BLaER1 (cell line): ENCODE data around the gene ETS2.

ENCODE experiments used
- H3K27ac ChIP-seq: shearing (Covaris generic); formaldehyde crosslinking; 2 replicates; pipeline ENCODE4 v1.8.1; 2022
- H3K27me3 ChIP-seq: shearing (Covaris generic); formaldehyde crosslinking; 2 replicates; pipeline ENCODE4 v1.8.1; 2022
- H3K36me3 ChIP-seq: shearing (Covaris generic); formaldehyde crosslinking; 2 replicates; pipeline ENCODE4 v1.8.1; 2022
- H3K4me1 ChIP-seq: shearing (Covaris generic); formaldehyde crosslinking; 2 replicates; pipeline ENCODE4 v1.8.1; 2022
- H3K4me2 ChIP-seq: shearing (Covaris generic); formaldehyde crosslinking; 2 replicates; pipeline ENCODE4 v1.8.1; 2022
- H3K4me3 ChIP-seq: shearing (Covaris generic); formaldehyde crosslinking; 2 replicates; pipeline ENCODE4 v1.8.1; 2022
- H3K9ac ChIP-seq: shearing (Covaris generic); formaldehyde crosslinking; 2 replicates; pipeline ENCODE4 v1.8.1; 2022
- H3K9me3 ChIP-seq: shearing (Covaris generic); formaldehyde crosslinking; 2 replicates; pipeline ENCODE4 v1.8.1; 2022
- H4K20me1 ChIP-seq: shearing (Covaris generic); formaldehyde crosslinking; 2 replicates; pipeline ENCODE4 v1.8.1; 2022
- Cebpa-rat ChIP-seq: shearing (Covaris generic); IDR thresholded peaks from 2 replicates; pipeline ENCODE4 v1.8.1; 2022

ETS2 gene

DNA sequence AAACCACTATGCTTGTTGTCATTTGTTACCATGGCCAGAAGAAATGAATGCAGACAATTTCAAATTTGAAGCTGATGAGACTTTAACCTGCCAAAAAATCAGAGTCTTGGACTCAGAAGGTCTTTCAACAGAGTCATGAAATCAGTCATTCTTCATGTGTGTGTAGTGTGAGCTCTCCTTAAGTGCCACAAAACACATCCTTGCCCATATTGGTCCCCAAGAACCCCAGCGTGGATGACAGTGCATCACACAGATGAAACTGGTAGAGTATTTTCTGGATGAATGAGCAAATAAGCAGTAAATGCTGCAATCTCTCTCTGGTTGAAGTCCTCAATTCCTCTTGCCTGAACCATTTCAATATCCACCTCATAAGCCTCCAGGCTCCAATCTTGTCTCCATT, 28.7 kb upstream of the ETS2 start:
- Histone ChIP-seq H4K20me1 (no peaks in the 10 kb centered on the region), H3K9ac (no peak overlapping the region), H3K4me2 (peak overlapping the region; percentile 78), H3K9me3 (peaks cover 35% of the 10 kb centered on the region), H3K27me3 (no peaks in the 10 kb centered on the region), H3K4me1 (peaks cover 85% of the 10 kb centered on the region), H3K4me3 (0 out of 2 replicates have a peak overlapping the region, but pooled peaks have one; percentile 0), H3K36me3 (peaks cover 10% of the 10 kb centered on the region; the same call in 1 of the 2 replicates), H3K27ac (peak overlapping the region; percentile 90)
- no peak for TF ChIP-seq Cebpa-rat

DNA sequence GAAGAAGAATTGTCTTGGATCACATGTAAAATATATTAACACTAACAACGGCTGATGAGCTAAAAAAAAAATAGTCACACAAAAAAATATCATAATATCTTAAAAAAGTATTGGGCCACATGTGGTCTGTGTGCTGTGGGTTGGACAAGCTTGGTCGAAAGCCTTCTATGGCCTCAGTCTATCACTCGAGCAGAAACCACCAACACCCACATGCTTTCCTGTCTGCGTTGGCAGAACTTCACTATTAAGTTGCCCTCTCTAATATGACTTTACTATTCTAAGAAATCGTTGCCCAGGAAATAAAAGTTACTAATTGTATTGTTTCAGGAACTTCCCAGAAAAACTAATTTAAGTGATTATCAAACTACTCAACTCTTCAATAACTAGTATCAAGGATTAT, 28.2 kb upstream of the ETS2 start:
- H4K20me1 ChIP-seq, result no peaks in the 10 kb centered on the region
- H3K9ac ChIP-seq, result no peak overlapping the region
- no peaks in the 10 kb centered on the region for H3K27me3 ChIP-seq
- 0 out of 2 replicates have a peak, but pooled peaks have one; percentile 15 for TF ChIP-seq Cebpa-rat
- peak overlapping the region; percentile 0; the same call in 1 of the 2 replicates for H3K4me3 ChIP-seq
- H3K9me3 ChIP-seq, result peaks cover 40% of the 10 kb centered on the region
- peaks cover 13% of the 10 kb centered on the region; the same call in 1 of the 2 replicates for H3K36me3 ChIP-seq
- peaks cover 79% of the 10 kb centered on the region for H3K4me1 ChIP-seq
- H3K27ac ChIP-seq, result peak overlapping the region; percentile 7; the same call in 1 of the 2 replicates
- peak overlapping the region; percentile 78 for H3K4me2 ChIP-seq

DNA sequence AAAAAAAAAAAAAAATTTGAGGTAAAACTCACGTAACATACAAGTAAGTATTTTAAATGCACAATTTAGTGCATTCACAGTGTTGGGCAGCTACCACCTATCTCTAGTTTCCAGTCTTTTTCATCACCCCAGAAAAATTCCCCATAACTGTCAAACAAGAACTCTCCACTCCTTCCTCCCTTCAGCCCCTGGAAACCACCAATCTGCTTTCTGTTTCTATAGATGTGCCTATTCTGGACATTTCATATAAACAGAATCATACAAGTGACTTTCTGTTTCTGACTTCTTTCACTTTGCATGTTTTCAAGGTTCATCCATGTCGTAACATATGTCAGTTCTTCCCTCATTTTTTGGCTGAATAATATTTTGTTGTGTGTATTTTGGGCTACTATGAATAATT, 24.9 kb upstream of the ETS2 start:
- Histone ChIP-seq H3K27me3 (no peaks in the 10 kb centered on the region), H3K27ac (no peak overlapping the region), H3K9ac (no peak overlapping the region), H3K4me3 (no peak overlapping the region), H3K9me3 (peaks cover 62% of the 10 kb centered on the region), H3K36me3 (peaks cover 16% of the 10 kb centered on the region; the same call in 1 of the 2 replicates), H3K4me2 (peak overlapping the region; percentile 11), H3K4me1 (peaks cover 46% of the 10 kb centered on the region), H4K20me1 (no peaks in the 10 kb centered on the region)
- TF ChIP-seq Cebpa-rat, result no peak

DNA sequence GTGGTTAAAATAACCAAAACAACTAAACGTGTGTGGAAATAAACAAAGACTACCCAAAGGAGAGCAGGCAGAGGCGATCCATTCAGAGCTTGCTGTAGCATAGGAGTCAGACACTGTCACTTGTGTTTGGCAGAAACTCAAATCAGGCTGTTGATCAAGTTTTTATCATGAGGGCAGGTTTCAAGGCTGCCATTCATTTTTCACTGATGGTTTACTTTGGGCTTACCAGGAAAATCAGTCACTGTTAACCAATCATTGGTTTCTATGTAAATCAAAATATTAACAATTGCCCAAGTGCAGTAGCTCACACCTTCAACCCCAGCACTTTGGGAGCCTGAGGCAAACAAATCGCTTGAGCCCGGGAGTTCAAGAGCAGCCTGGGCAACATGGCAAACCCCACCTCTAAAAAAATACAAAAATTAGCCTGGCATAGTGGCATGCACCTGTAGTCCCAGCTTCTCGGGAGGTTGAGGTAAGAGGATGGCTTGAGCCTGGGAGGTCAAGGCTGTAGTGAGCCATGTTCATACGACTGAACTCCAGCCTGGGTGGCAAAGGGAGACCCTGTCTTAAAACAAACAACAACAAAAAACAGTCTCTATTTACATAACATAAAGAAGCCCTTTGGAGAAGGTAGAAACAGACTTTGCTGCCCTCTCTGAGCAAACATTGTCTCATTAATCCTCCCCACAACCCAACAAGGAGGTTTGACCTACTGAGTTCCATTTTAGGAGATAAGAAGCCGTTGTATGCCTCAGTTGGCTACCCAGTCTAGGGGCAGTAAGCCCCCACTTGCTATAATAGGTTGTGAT, 21.1 kb upstream of the ETS2 start:
- no peak for TF ChIP-seq Cebpa-rat
- no peak overlapping the region for H3K27ac ChIP-seq
- H3K4me2 ChIP-seq, result no peak overlapping the region
- H4K20me1 ChIP-seq, result no peaks in the 10 kb centered on the region
- H3K27me3 ChIP-seq, result no peaks in the 10 kb centered on the region
- peaks cover 47% of the 10 kb centered on the region for H3K9me3 ChIP-seq
- 0 out of 2 replicates have a peak, but pooled peaks cover 11% of the 10 kb centered on the region for H3K36me3 ChIP-seq
- H3K4me1 ChIP-seq, result peaks cover 30% of the 10 kb centered on the region
- H3K4me3 ChIP-seq, result no peak overlapping the region
- no peak overlapping the region for H3K9ac ChIP-seq

DNA sequence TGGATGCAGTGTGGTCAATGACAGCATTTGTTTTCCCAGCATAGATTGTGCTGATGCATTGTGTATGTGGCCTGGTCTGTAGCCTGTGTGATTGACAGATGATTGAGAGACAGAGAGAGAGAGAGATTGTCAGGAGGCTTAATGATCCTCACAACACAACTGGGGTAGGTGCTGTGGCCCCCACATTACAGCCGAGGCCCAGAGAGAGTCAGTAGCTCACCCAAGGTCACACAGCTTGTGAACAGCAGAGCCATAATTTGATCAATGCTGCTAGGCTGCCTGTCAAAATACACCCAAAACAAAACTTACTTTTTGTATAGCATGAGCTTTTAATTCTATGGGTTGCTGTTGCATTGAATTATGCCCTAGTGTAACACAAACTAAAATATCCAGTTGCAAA, 20.2 kb upstream of the ETS2 start:
- TF ChIP-seq Cebpa-rat, result no peak
- H3K36me3 ChIP-seq, result 0 out of 2 replicates have a peak, but pooled peaks cover 11% of the 10 kb centered on the region
- H3K27me3 ChIP-seq, result no peaks in the 10 kb centered on the region
- H3K9ac ChIP-seq, result no peak overlapping the region
- H3K4me3 ChIP-seq, result no peak overlapping the region
- peaks cover 36% of the 10 kb centered on the region for H3K4me1 ChIP-seq
- H4K20me1 ChIP-seq, result no peaks in the 10 kb centered on the region
- no peak overlapping the region for H3K27ac ChIP-seq
- H3K9me3 ChIP-seq, result peaks cover 42% of the 10 kb centered on the region
- H3K4me2 ChIP-seq, result no peak overlapping the region

- Histone ChIP-seq H3K27me3 (no peaks in the 10 kb centered on the region), H3K9ac (no peak overlapping the region), H3K9me3 (peaks cover 27% of the 10 kb centered on the region), H3K4me3 (no peak overlapping the region), H4K20me1 (no peaks in the 10 kb centered on the region), H3K27ac (no peak overlapping the region), H3K36me3 (0 out of 2 replicates have a peak, but pooled peaks cover 6% of the 10 kb centered on the region), H3K4me2 (no peak overlapping the region), H3K4me1 (peaks cover 37% of the 10 kb centered on the region)
- TF ChIP-seq Cebpa-rat, result no peak
Measured at GRCh38 chr21:38787016-38787415, 18.7 kb upstream of the ETS2 start.

GRCh38 chr21:38787461-38788274, 18.1 kb upstream of the ETS2 start:
- peaks cover 21% of the 10 kb centered on the region for H3K9me3 ChIP-seq
- peak overlapping the region; percentile 25 for H3K27ac ChIP-seq
- H3K9ac ChIP-seq, result no peak overlapping the region
- TF ChIP-seq Cebpa-rat, result no peak
- H3K4me1 ChIP-seq, result peaks cover 37% of the 10 kb centered on the region
- no peak overlapping the region for H3K4me3 ChIP-seq
- H3K27me3 ChIP-seq, result no peaks in the 10 kb centered on the region
- H3K36me3 ChIP-seq, result 0 out of 2 replicates have a peak, but pooled peaks cover 3% of the 10 kb centered on the region
- H4K20me1 ChIP-seq, result no peaks in the 10 kb centered on the region
- H3K4me2 ChIP-seq, result peak overlapping the region; percentile 67

GRCh38 chr21:38788275-38788905, 17.3 kb upstream of the ETS2 start:
- H3K36me3 ChIP-seq, result no peaks in the 10 kb centered on the region
- H3K9me3 ChIP-seq, result peaks cover 18% of the 10 kb centered on the region
- H3K4me2 ChIP-seq, result peak overlapping the region; percentile 67
- no peaks in the 10 kb centered on the region for H3K27me3 ChIP-seq
- H3K9ac ChIP-seq, result no peak overlapping the region
- TF ChIP-seq Cebpa-rat, result no peak
- H3K4me1 ChIP-seq, result peaks cover 37% of the 10 kb centered on the region
- no peaks in the 10 kb centered on the region for H4K20me1 ChIP-seq
- peak overlapping the region; percentile 25 for H3K27ac ChIP-seq
- H3K4me3 ChIP-seq, result no peak overlapping the region

- H3K27ac ChIP-seq, result no peak overlapping the region
- H3K4me3 ChIP-seq, result no peak overlapping the region
- H3K9me3 ChIP-seq, result peaks cover 12% of the 10 kb centered on the region
- H3K36me3 ChIP-seq, result no peaks in the 10 kb centered on the region
- H3K4me2 ChIP-seq, result no peak overlapping the region
- H3K27me3 ChIP-seq, result no peaks in the 10 kb centered on the region
- H4K20me1 ChIP-seq, result no peaks in the 10 kb centered on the region
- H3K9ac ChIP-seq, result no peak overlapping the region
- no peak for TF ChIP-seq Cebpa-rat
- H3K4me1 ChIP-seq, result peaks cover 46% of the 10 kb centered on the region
Measured at GRCh38 chr21:38789275-38789674, 16.5 kb upstream of the ETS2 start.
